Loucy (cell line): ENCODE results near the gene UVRAG.

Experiments
- CTCF ChIP-seq: fragments of 200-600 bp; sonication (generic); conservative IDR thresholded peaks from 2 replicates; pipeline ENCODE4 v1.5.1; 2014; ENCODE audit warnings: mild to moderate bottlenecking, antibody characterized with exemption, low read length
- EZH2phosphoT487 ChIP-seq: fragments of 200-600 bp; IDR thresholded peaks from 2 replicates; pipeline ENCODE4 v1.6.1; 2018; ENCODE audit warnings: antibody characterized with exemption, mild to moderate bottlenecking, moderate library complexity, borderline replicate concordance

- TF ChIP-seq CTCF, result no peak
- TF ChIP-seq EZH2phosphoT487, result no peak
Measured at GRCh38 chr11:76033699-76034098, 218.7 kb downstream of the UVRAG start.
